IMR-90 (cell line): ENCODE results near the gene RHOBTB1. TPM values are rescaled to one million over a fixed set of nuclear protein-coding genes. Genes with fewer than 3 reads are reported as not detected.

Source experiments
- ATAC-seq: fragments of 200-7000 bp; cut with Tn5 transposase; 2 replicates; pipeline ENCODE4 v1.9.1; 2020; ENCODE audit warnings: low read depth, mild to moderate bottlenecking, moderate library complexity
- BruUV-seq: library from RNA; stranded (reverse); fragments of 400-500 nt; replicated peaks from 2 replicates; lab custom pipeline; 2021; lab: Mats Ljungman, UMichigan
- CTCF ChIA-PET: fragments of 300-600 bp; formaldehyde crosslinking; extraction: SDS; loops from one replicate; lab custom pipeline; 2021; ENCODE audit warnings: antibody characterized with exemption; lab: Yijun Ruan, JAX
- POLR2A ChIA-PET: fragments of 300-600 bp; sonication (Branson Sonifier 250); formaldehyde crosslinking; loops from one replicate; lab custom pipeline; 2022; ENCODE audit warnings: antibody characterized with exemption; ENCODE audit not compliant: unreplicated experiment; lab: Charles Lee
- DNase-seq: peaks from one replicate; pipeline ENCODE4 v3.0.0; 2013
- H2AFZ ChIP-seq: replicated peaks from 2 replicates; pipeline ENCODE3; 2013; ENCODE audit warnings: low read length, mild to moderate bottlenecking; ENCODE audit not compliant: poor library complexity
- H2AK5ac ChIP-seq: 2 replicates; pipeline ENCODE4 v1.6.1; 2013; ENCODE audit warnings: low read depth, low read length, inconsistent platforms
- H2AK9ac ChIP-seq: replicated peaks from 2 replicates; pipeline ENCODE3; 2013; ENCODE audit warnings: mild to moderate bottlenecking, low read depth, low read length, moderate library complexity; ENCODE audit not compliant: poor library complexity
- H2BK120ac ChIP-seq: 2 replicates; pipeline ENCODE4 v1.6.1; 2013; ENCODE audit warnings: low read depth, low read length, inconsistent platforms
- H2BK15ac ChIP-seq: 3 replicates; pipeline ENCODE4 v1.6.1; 2013; ENCODE audit warnings: low read depth, low read length, inconsistent platforms
- H2BK20ac ChIP-seq: 2 replicates; pipeline ENCODE4 v1.6.1; 2013; ENCODE audit warnings: low read depth, mild to moderate bottlenecking, inconsistent platforms, low read length, moderate library complexity
- H2BK5ac ChIP-seq: 2 replicates; pipeline ENCODE4 v1.6.1; 2013; ENCODE audit warnings: mild to moderate bottlenecking, low read depth, low read length, inconsistent platforms; ENCODE audit not compliant: poor library complexity, severe bottlenecking
- H3K14ac ChIP-seq: replicated peaks from 2 replicates; pipeline ENCODE4 v1.6.1; 2013; ENCODE audit warnings: low read depth, low read length, inconsistent platforms
- H3K18ac ChIP-seq: 2 replicates; pipeline ENCODE4 v1.6.1; 2013; ENCODE audit warnings: low read depth, low read length, control low read depth
- H3K23ac ChIP-seq: 2 replicates; pipeline ENCODE4 v1.6.1; 2013; ENCODE audit warnings: low read depth, low read length, inconsistent platforms
- H3K27ac ChIP-seq: 2 replicates; pipeline ENCODE4 v1.5.1; 2013; ENCODE audit warnings: mild to moderate bottlenecking, control low read depth, low read length; ENCODE audit not compliant: insufficient read depth
- H3K27me3 ChIP-seq: 2 replicates; pipeline ENCODE4 v1.6.1; 2013; ENCODE audit warnings: low read length; ENCODE audit not compliant: control insufficient read depth, insufficient read depth
- H3K36me3 ChIP-seq: 2 replicates; pipeline ENCODE4 v1.6.1; 2013; ENCODE audit warnings: low read length, mixed read lengths; ENCODE audit not compliant: control insufficient read depth, insufficient read depth
- H3K4ac ChIP-seq: 2 replicates; pipeline ENCODE4 v1.6.1; 2013; ENCODE audit warnings: low read depth, low read length, inconsistent platforms
- H3K4me1 ChIP-seq: 2 replicates; pipeline ENCODE4 v1.6.1; 2013; ENCODE audit warnings: low read length, mixed read lengths; ENCODE audit not compliant: control insufficient read depth, insufficient read depth
- H3K4me2 ChIP-seq: 2 replicates; pipeline ENCODE4 v1.6.1; 2013; ENCODE audit warnings: low read depth, mild to moderate bottlenecking, control low read depth, low read length, moderate library complexity
- H3K4me3 ChIP-seq: 2 replicates; pipeline ENCODE4 v1.5.1; 2013; ENCODE audit warnings: low read depth, mild to moderate bottlenecking, control low read depth, low read length, moderate library complexity; ENCODE audit not compliant: insufficient read depth
- H3K56ac ChIP-seq: 2 replicates; pipeline ENCODE4 v1.6.1; 2013; ENCODE audit warnings: low read length, inconsistent platforms; ENCODE audit not compliant: insufficient read depth; ENCODE audit errors: extremely low read depth
- H3K79me1 ChIP-seq, 2 experiments: 2 replicates each; pipeline ENCODE4 v1.6.1; 2013; ENCODE audit warnings: low read length in 2 of 2, inconsistent platforms in 1 of 2, low read depth in 1 of 2
- H3K9ac ChIP-seq: 2 replicates; pipeline ENCODE4 v1.6.1; 2013; ENCODE audit warnings: low read depth, low read length, control low read depth
- H3K9me1 ChIP-seq: 2 replicates; pipeline ENCODE4 v1.6.1; 2013; ENCODE audit warnings: low read length, inconsistent platforms; ENCODE audit not compliant: insufficient read depth
- H3K9me3 ChIP-seq: 2 replicates; pipeline ENCODE4 v1.6.1; 2013; ENCODE audit warnings: low read length; ENCODE audit not compliant: control insufficient read depth, insufficient read depth
- H4K20me1 ChIP-seq: 2 replicates; pipeline ENCODE4 v1.6.1; 2013; ENCODE audit warnings: low read length, inconsistent platforms; ENCODE audit not compliant: insufficient read depth
- H4K5ac ChIP-seq: 2 replicates; pipeline ENCODE4 v1.6.1; 2013; ENCODE audit warnings: mild to moderate bottlenecking, low read depth, low read length, control low read depth
- H4K8ac ChIP-seq, 2 experiments: 2 replicates each; pipeline ENCODE4 v1.6.1; 2013; ENCODE audit warnings: low read depth in 2 of 2, low read length in 2 of 2, control low read depth in 1 of 2, inconsistent platforms in 1 of 2
- H4K91ac ChIP-seq: 2 replicates; pipeline ENCODE4 v1.6.1; 2013; ENCODE audit warnings: low read depth, low read length, inconsistent platforms; ENCODE audit not compliant: insufficient read depth
- CEBPB ChIP-seq: IDR thresholded peaks from 2 replicates; pipeline ENCODE4 v1.6.1; 2012; ENCODE audit warnings: low read depth, low read length, improper control_type of control experiment
- FOS ChIP-seq: fragments of 150-350 bp; IDR thresholded peaks from 2 replicates; pipeline ENCODE4 v1.6.1; 2016; ENCODE audit warnings: low read depth, low read length
- WGBS, 2 experiments: methylation state at CpG; one replicate each; pipeline versions ENCODE4 v1.1.5 to v1.1.7; 2013; ENCODE audit warnings: missing lambda C conversion rate in 2 of 2; ENCODE audit not compliant: insufficient read length in 1 of 2; ENCODE audit errors: extremely low coverage in 2 of 2; 5-methylcytosine and 5-hydroxymethylcytosine counted together
- dilution Hi-C: fragments of 300-500 bp; cut with HindIII; formaldehyde crosslinking; loops from one replicate; pipeline ENCODE4 v1.14.3; 2018; ENCODE audit warnings: low sequenced_read_pairs; ENCODE audit not compliant: unreplicated experiment
- in situ Hi-C: fragments of 300-500 bp; cut with MboI; formaldehyde crosslinking; loops from 3 replicates; pipeline ENCODE4 v1.14.3; 2019; ENCODE audit warnings: low sequenced_read_pairs, inconsistent platforms, mixed read lengths
- intact Hi-C: fragments of 100-400 bp; cut with micrococcal nuclease; formaldehyde crosslinking; loops from 2 replicates; pipeline ENCODE4 v1.10.0; 2022
- polyA plus RNA-seq, 3 experiments: library from polyadenylated mRNA; depleted of rRNA; stranded (reverse); fragments of >200 nt; gene quantifications; 2 replicates each; pipeline ENCODE4 v1.2.3, GENCODE V29; 2012; ENCODE audit warnings: low replicate concordance in 1 of 3
- total RNA-seq: library from RNA; depleted of rRNA; stranded (reverse); fragments of >200 nt; gene quantifications from 2 replicates; pipeline ENCODE4 v1.2.3, GENCODE V29; 2012

RHOBTB1 gene
- total and polyA plus RNA-seq, 2 of the 4 experiments (the other 2 are of a cell fraction): 8.9 to 15.2 TPM

- Histone ChIP-seq H3K79me1 (no peaks in the 10 kb centered on the region; a peak in 1 of 4 replicates), H2BK5ac (no peak overlapping the region), H2BK15ac (no peak overlapping the region), H4K91ac (no peak overlapping the region), H2BK20ac (no peak overlapping the region), H3K27me3 (no peaks in the 10 kb centered on the region), H2AK9ac (no peak overlapping the region), H3K4ac (no peak overlapping the region), H3K9me1 (no peaks in the 10 kb centered on the region), H3K27ac (no peak overlapping the region), H2AK5ac (no peak overlapping the region), H3K9ac (no peak overlapping the region), H3K4me1 (no peaks in the 10 kb centered on the region), H2AFZ (no peak overlapping the region), H3K9me3 (no peaks in the 10 kb centered on the region), H3K36me3 (peaks cover 19% of the 10 kb centered on the region), H4K20me1 (no peaks in the 10 kb centered on the region), H3K23ac (no peak overlapping the region), H3K56ac (no peak overlapping the region), H3K4me3 (no peak overlapping the region), H2BK120ac (no peak overlapping the region), H3K14ac (no peak overlapping the region), H3K18ac (no peak overlapping the region), H4K5ac (no peak overlapping the region), H3K4me2 (no peak overlapping the region), H4K8ac (no peak overlapping the region)
- DNase-seq (no peak), ATAC-seq (no peak)
- WGBS, 2 experiments: no CpG with 5 or more reads among the region's 3 CpGs
- no TSS peak for BruUV-seq
- in situ Hi-C loops (no loop called here), dilution Hi-C loops (no loop called here), intact Hi-C loops (no loop called here)
- 0 out of 2 replicates have a peak, but pooled peaks have one; percentile 2 for TF ChIP-seq CEBPB
- no peak for TF ChIP-seq FOS
- ChIA-PET CTCF (no interaction called here), POLR2A (no interaction called here)
Observed at GRCh38 chr10:60878224-60878623, 65.8 kb downstream of the RHOBTB1 start.
